ENCODE measurements around the gene EIF1. TPM values are rescaled to one million over a fixed set of nuclear protein-coding genes. Genes with fewer than 3 reads are reported as not detected.

The EIF1 gene
- total RNA-seq, 2 donors from 2014 or later, result 526 to 573 TPM

- H3K27ac ChIP-seq (ENCODE audit: low read depth, low read length), result no peak overlapping the region
- no peak overlapping the region for H3K9ac ChIP-seq (ENCODE audit: extremely low read depth, low read length, poor library complexity, severe bottlenecking)
- no peaks in the 10 kb centered on the region for H3K36me3 Mint-ChIP-seq (ENCODE audit: low read depth)
- no peaks in the 10 kb centered on the region for H3K9me3 Mint-ChIP-seq
- H3K27me3 ChIP-seq (ENCODE audit: control insufficient read depth, insufficient read depth, low read length, poor library complexity, severe bottlenecking), result peaks cover 23% of the 10 kb centered on the region
- no peak overlapping the region for H3K4me3 ChIP-seq (ENCODE audit: low read length)
- no peaks in the 10 kb centered on the region for H3K9me3 ChIP-seq (ENCODE audit: control insufficient read depth, low read length)
- peaks cover 15% of the 10 kb centered on the region for H3K4me1 Mint-ChIP-seq
- peaks cover 37% of the 10 kb centered on the region for H3K27me3 Mint-ChIP-seq (ENCODE audit: insufficient read depth)
- H3K4me3 Mint-ChIP-seq, result no peak overlapping the region
- 93% methylated on average over 2 of the region's 2 CpGs; no CpG with 5 or more reads in 1 of the 2 experiments for WGBS, 2 experiments (ENCODE audit: insufficient coverage in 1 of 2, insufficient read length in 1 of 2)
- no peaks in the 10 kb centered on the region for H3K36me3 ChIP-seq (ENCODE audit: control insufficient read depth, insufficient read depth, low read length)
- H3K4me1 ChIP-seq (ENCODE audit: control insufficient read depth, insufficient read depth, low read length), result no peaks in the 10 kb centered on the region
- DNase-seq, result no peak
- TF ChIP-seq CTCF (conservative IDR thresholded peaks at IDR 0.05), result no peak
- no peak overlapping the region for H3K27ac Mint-ChIP-seq
These were observed 24.6 kb upstream of the EIF1 start for GRCh38 chr17:41664172-41664457.

- Histone ChIP-seq H3K27ac (ENCODE audit: low read depth, low read length) (no peak overlapping the region), H3K9me3 (ENCODE audit: control insufficient read depth, low read length) (no peaks in the 10 kb centered on the region), H3K4me3 (ENCODE audit: low read length) (no peak overlapping the region), H3K36me3 (ENCODE audit: control insufficient read depth, insufficient read depth, low read length) (no peaks in the 10 kb centered on the region), H3K4me1 (ENCODE audit: control insufficient read depth, insufficient read depth, low read length) (no peaks in the 10 kb centered on the region), H3K9ac (ENCODE audit: extremely low read depth, low read length, poor library complexity, severe bottlenecking) (no peak overlapping the region), H3K27me3 (ENCODE audit: control insufficient read depth, insufficient read depth, low read length, poor library complexity, severe bottlenecking) (peaks cover 23% of the 10 kb centered on the region)
- Mint-ChIP-seq H3K4me3 (no peak overlapping the region), H3K9me3 (no peaks in the 10 kb centered on the region), H3K27me3 (ENCODE audit: insufficient read depth) (peaks cover 39% of the 10 kb centered on the region), H3K4me1 (peaks cover 15% of the 10 kb centered on the region), H3K27ac (no peak overlapping the region), H3K36me3 (ENCODE audit: low read depth) (no peaks in the 10 kb centered on the region)
- DNase-seq, result no peak
- no peak for TF ChIP-seq CTCF (conservative IDR thresholded peaks at IDR 0.05)
- WGBS, 2 experiments (ENCODE audit: insufficient coverage in 1 of 2, insufficient read length in 1 of 2), result 88 to 100% methylated on average over 5 to 13 of the region's 15 CpGs
These were observed 23.8 kb upstream of the EIF1 start for GRCh38 chr17:41664587-41665565.

- Histone ChIP-seq H3K27ac (ENCODE audit: low read depth, low read length) (peak overlapping the region; percentile 53), H3K9ac (ENCODE audit: extremely low read depth, low read length, poor library complexity, severe bottlenecking) (no peak overlapping the region), H3K9me3 (ENCODE audit: control insufficient read depth, low read length) (no peaks in the 10 kb centered on the region), H3K27me3 (ENCODE audit: control insufficient read depth, insufficient read depth, low read length, poor library complexity, severe bottlenecking) (peaks cover 23% of the 10 kb centered on the region), H3K36me3 (ENCODE audit: control insufficient read depth, insufficient read depth, low read length) (no peaks in the 10 kb centered on the region), H3K4me1 (ENCODE audit: control insufficient read depth, insufficient read depth, low read length) (no peaks in the 10 kb centered on the region), H3K4me3 (ENCODE audit: low read length) (peak overlapping the region; percentile 58)
- Mint-ChIP-seq H3K36me3 (ENCODE audit: low read depth) (no peaks in the 10 kb centered on the region), H3K9me3 (no peaks in the 10 kb centered on the region), H3K4me1 (peaks cover 15% of the 10 kb centered on the region), H3K27me3 (ENCODE audit: insufficient read depth) (peaks cover 36% of the 10 kb centered on the region), H3K4me3 (peak overlapping the region; percentile 60), H3K27ac (peak overlapping the region; percentile 74)
- peak; percentile 98 for TF ChIP-seq CTCF (conservative IDR thresholded peaks at IDR 0.05)
- DNase-seq, result peak; percentile 98
- WGBS, 2 experiments (ENCODE audit: insufficient coverage in 1 of 2, insufficient read length in 1 of 2), result 23 to 43% methylated on average over 17 to 39 of the region's 39 CpGs
These were observed 23.0 kb upstream of the EIF1 start for GRCh38 chr17:41665566-41666236.

Measured in endodermal cell (in vitro differentiated cells).